Kidney epithelial cell (primary cell): ENCODE data around the gene PDC. TPM values are rescaled to one million over a fixed set of nuclear protein-coding genes. Genes with fewer than 3 reads are reported as not detected.
"Not testable (repeated sequence)": the region's sequence is repeated elsewhere in the genome, so short reads cannot be mapped to it uniquely, and the experiment has no call there.

ENCODE experiments used
- DNase-seq: peaks from one replicate; pipeline ENCODE4 v3.0.0-alpha.2; 2010; ENCODE audit warnings: low read depth
- H3K27me3 ChIP-seq: 2 replicates; pipeline ENCODE4 v1.6.0; 2011; ENCODE audit warnings: low read length; ENCODE audit not compliant: control insufficient read depth, insufficient read depth
- H3K36me3 ChIP-seq: 2 replicates; pipeline ENCODE4 v1.5.1; 2011; ENCODE audit warnings: low read length; ENCODE audit not compliant: control insufficient read depth, insufficient read depth
- H3K4me3 ChIP-seq: 2 replicates; pipeline ENCODE4 v1.5.1; 2011; ENCODE audit warnings: low read depth, mild to moderate bottlenecking, control low read depth, low read length
- CTCF ChIP-seq: IDR thresholded peaks from 2 replicates; pipeline ENCODE4 v1.5.1; 2011; ENCODE audit warnings: mild to moderate bottlenecking, moderate library complexity, low read length, control low read depth, inconsistent platforms; ENCODE audit not compliant: insufficient read depth, poor library complexity, severe bottlenecking
- total RNA-seq: library from RNA; depleted of rRNA; stranded (reverse); fragments of >200 nt; gene quantifications from 2 replicates; pipeline ENCODE4 v1.2.3, GENCODE V29; 2015

The PDC gene
- total RNA-seq, 1 donor from 2014 or later, result not detected

DNA sequence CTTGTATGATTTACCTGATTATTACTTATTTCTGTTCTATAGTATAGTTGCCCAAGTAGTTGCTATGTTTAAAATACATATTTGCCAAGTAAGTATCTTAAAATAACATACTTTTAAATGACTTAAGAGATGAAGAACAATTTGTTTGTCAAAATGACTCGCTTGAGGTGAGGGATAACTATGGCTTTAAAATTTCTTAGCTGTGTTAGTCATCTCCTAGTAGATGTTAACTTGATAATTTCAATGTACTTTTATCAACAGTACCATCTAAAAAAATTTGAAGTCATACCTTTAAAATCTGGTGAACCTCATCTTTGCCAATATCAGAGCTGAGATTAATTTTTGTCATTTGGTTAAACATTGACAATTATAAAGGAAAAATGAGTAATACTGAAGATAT is 47.6 kb downstream of the PDC start:
- no peak overlapping the region for H3K4me3 ChIP-seq
- TF ChIP-seq CTCF, result no peak
- H3K36me3 ChIP-seq, result peaks cover 1% of the 10 kb centered on the region
- H3K27me3 ChIP-seq, result no peaks in the 10 kb centered on the region
- no peak for DNase-seq

GRCh38 chr1:186409091-186409490 is 51.8 kb downstream of the PDC start:
- Histone ChIP-seq H3K36me3 (peaks cover 1% of the 10 kb centered on the region), H3K4me3 (no peak overlapping the region), H3K27me3 (no peaks in the 10 kb centered on the region)
- TF ChIP-seq CTCF, result no peak
- no peak for DNase-seq

GRCh38 chr1:186404454-186405051 is 56.4 kb downstream of the PDC start:
- TF ChIP-seq CTCF, result peak; percentile 61
- H3K36me3 ChIP-seq, result peaks cover 1% of the 10 kb centered on the region
- no peak overlapping the region for H3K4me3 ChIP-seq
- DNase-seq, result no peak
- H3K27me3 ChIP-seq, result no peaks in the 10 kb centered on the region

- Histone ChIP-seq H3K4me3 (no peak overlapping the region), H3K36me3 (no peaks in the 10 kb centered on the region), H3K27me3 (no peaks in the 10 kb centered on the region)
- TF ChIP-seq CTCF, result no peak
- no peak for DNase-seq
These were observed 57.3 kb downstream of the PDC start for GRCh38 chr1:186403632-186404031.

- H3K36me3 ChIP-seq, DNase-seq, H3K27me3 ChIP-seq, H3K4me3 ChIP-seq: not testable (repeated sequence)
These were observed 59.5 kb downstream of the PDC start for GRCh38 chr1:186401446-186401845.

Other genes with a start within 250 kb of the PDC start
- gene PRG4, start 164.8 kb downstream of the PDC start, total RNA-seq, result not detected in 2 replicates
- 43.1 and 77.8 TPM in 2 replicates for gene TPR, start 85.9 kb downstream of the PDC start, total RNA-seq
- gene ODR4, start 85.3 kb downstream of the PDC start, total RNA-seq, result 13.2 and 24.8 TPM in 2 replicates
- 2.8 and 5.4 TPM in 2 replicates for gene PTGS2, start 219.3 kb upstream of the PDC start, total RNA-seq